Ecto neural progenitor cell (in vitro differentiated cells): Measurements from ENCODE around the gene TSPAN15.

Experiments
- DNase-seq: peaks from one replicate; pipeline ENCODE4 v3.0.0-alpha.2; 2018; ENCODE audit warnings: low spot score

The TSPAN15 gene

GRCh38 chr10:69466158-69466490 lies 14.9 kb downstream of the TSPAN15 start:
- DNase-seq, result no peak

GRCh38 chr10:69466689-69467088 lies 15.4 kb downstream of the TSPAN15 start:
- DNase-seq, result no peak

GRCh38 chr10:69467928-69468750 lies 16.9 kb downstream of the TSPAN15 start:
- DNase-seq, result no peak

GRCh38 chr10:69468751-69469089 lies 17.5 kb downstream of the TSPAN15 start:
- DNase-seq, result no peak

GRCh38 chr10:69469976-69470375 lies 18.7 kb downstream of the TSPAN15 start:
- no peak for DNase-seq

- DNase-seq, result no peak
These were observed 19.5 kb downstream of the TSPAN15 start for GRCh38 chr10:69470463-69471384.

- no peak for DNase-seq
These were observed 20.9 kb downstream of the TSPAN15 start for GRCh38 chr10:69472142-69472541.

- DNase-seq, result no peak
These were observed 21.3 kb downstream of the TSPAN15 start for GRCh38 chr10:69472544-69472943.

GRCh38 chr10:69473304-69473990 lies 22.2 kb downstream of the TSPAN15 start:
- DNase-seq, result no peak

GRCh38 chr10:69474742-69475432 lies 23.6 kb downstream of the TSPAN15 start:
- no peak for DNase-seq

GRCh38 chr10:69475433-69475830 lies 24.2 kb downstream of the TSPAN15 start:
- no peak for DNase-seq

GRCh38 chr10:69477968-69478597 lies 26.8 kb downstream of the TSPAN15 start:
- DNase-seq, result no peak

GRCh38 chr10:69479240-69480067 lies 28.2 kb downstream of the TSPAN15 start:
- no peak for DNase-seq

- DNase-seq, result no peak
These were observed 28.8 kb downstream of the TSPAN15 start for GRCh38 chr10:69480068-69480412.

- no peak for DNase-seq
These were observed 30.0 kb downstream of the TSPAN15 start for GRCh38 chr10:69481305-69481704.

GRCh38 chr10:69481811-69482524 lies 30.7 kb downstream of the TSPAN15 start:
- DNase-seq, result no peak

- DNase-seq, result no peak
These were observed 32.7 kb downstream of the TSPAN15 start for GRCh38 chr10:69483963-69484362.

- DNase-seq, result no peak
These were observed 33.5 kb downstream of the TSPAN15 start for GRCh38 chr10:69484736-69485135.

- no peak for DNase-seq
These were observed 35.9 kb downstream of the TSPAN15 start for GRCh38 chr10:69486922-69487730.
